Measurements from ENCODE around the gene BBS12. TPM values are rescaled to one million over a fixed set of nuclear protein-coding genes. Genes with fewer than 3 reads are reported as not detected.
A peak's percentile ranks its signal among the peaks of the same experiment; 100 is the strongest.

Gene BBS12
- total and polyA plus RNA-seq, 2 donors (not counting 1 experiment from before 2014, with no cell fraction given): 3.6 to 8.4 TPM

DNA sequence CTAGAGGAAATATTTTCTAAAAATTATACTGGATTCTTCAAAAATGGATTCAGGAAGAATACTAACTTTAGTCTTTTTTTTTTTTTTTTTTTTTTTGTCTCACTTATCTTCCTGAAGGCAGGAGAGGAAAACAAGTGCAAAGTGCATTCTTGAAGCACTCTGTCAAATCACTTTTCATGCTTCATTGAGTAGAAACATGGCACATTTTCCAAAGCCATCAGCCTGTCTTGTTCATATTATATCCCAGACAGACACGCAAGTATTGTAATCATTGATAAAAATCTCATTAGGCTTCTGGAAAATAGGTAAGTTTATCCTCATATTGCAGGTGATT lies 1.2 kb downstream of the BBS12 start:
- no peak overlapping the region for H3K9ac ChIP-seq (ENCODE audit: insufficient read depth, low read length)

DNA sequence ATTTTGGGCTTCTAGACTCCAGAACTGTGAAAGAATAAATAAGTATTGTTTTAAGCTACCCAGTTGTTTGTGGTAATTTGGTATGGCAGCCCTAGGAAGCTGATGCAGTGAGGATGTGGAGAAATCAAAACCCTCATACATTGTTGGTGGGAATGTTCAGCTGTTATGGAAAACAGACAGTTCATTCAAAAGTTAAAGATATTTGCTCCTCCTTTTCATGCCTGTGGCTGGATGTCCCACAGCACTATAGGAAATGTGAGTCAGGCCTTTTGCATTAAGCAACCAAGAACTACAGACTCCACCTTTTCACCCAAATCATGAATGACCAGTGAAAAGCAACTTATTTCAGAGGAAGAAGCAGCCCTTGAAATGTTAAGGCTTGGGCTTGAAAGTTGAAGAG lies 6.7 kb downstream of the BBS12 start:
- peaks cover 5% of the 10 kb centered on the region for H3K4me1 ChIP-seq (ENCODE audit: control insufficient read depth, extremely low read depth, insufficient read depth, low read length)
- H3K4me2 ChIP-seq (ENCODE audit: extremely low read depth, insufficient read depth, low read length): no peak overlapping the region
- H3K4me3 ChIP-seq (replicated peaks in 1 of 4; ENCODE audit: control extremely low read depth in 1 of 4, insufficient read depth in 1 of 4, low read depth in 3 of 4, low read length in 4 of 4): no peak overlapping the region
- H4K20me1 ChIP-seq (ENCODE audit: control insufficient read depth, extremely low read depth, insufficient read depth, low read length): no peaks in the 10 kb centered on the region
- no peak overlapping the region for H2AFZ ChIP-seq (ENCODE audit: low read length)
- H3K36me3 ChIP-seq (ENCODE audit: control insufficient read depth, insufficient read depth, low read length): no peaks in the 10 kb centered on the region
- no peaks in the 10 kb centered on the region for H3K79me2 ChIP-seq (ENCODE audit: control insufficient read depth, insufficient read depth, low read length)
- no peaks in the 10 kb centered on the region for H3K9me3 ChIP-seq (ENCODE audit: control insufficient read depth, insufficient read depth, low read depth, low read length)
- TF ChIP-seq EZH2 (IDR thresholded peaks at IDR 0.05; ENCODE audit: low read length, missing control alignments): no peak
- TF ChIP-seq, protein P1, sequence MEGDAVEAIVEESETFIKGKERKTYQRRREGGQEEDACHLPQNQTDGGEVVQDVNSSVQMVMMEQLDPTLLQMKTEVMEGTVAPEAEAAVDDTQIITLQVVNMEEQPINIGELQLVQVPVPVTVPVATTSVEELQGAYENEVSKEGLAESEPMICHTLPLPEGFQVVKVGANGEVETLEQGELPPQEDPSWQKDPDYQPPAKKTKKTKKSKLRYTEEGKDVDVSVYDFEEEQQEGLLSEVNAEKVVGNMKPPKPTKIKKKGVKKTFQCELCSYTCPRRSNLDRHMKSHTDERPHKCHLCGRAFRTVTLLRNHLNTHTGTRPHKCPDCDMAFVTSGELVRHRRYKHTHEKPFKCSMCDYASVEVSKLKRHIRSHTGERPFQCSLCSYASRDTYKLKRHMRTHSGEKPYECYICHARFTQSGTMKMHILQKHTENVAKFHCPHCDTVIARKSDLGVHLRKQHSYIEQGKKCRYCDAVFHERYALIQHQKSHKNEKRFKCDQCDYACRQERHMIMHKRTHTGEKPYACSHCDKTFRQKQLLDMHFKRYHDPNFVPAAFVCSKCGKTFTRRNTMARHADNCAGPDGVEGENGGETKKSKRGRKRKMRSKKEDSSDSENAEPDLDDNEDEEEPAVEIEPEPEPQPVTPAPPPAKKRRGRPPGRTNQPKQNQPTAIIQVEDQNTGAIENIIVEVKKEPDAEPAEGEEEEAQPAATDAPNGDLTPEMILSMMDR (conservative IDR thresholded peaks at IDR 0.05 in 1 of 2, IDR thresholded peaks at IDR 0.05 in 1 of 2; ENCODE audit: low read depth in 1 of 2, low read length in 2 of 2): no peak
- DNase-seq (ENCODE audit: low read depth in 2 of 2): peak; percentile 80 to 83
- H3K27me3 ChIP-seq (ENCODE audit: control insufficient read depth, insufficient read depth, low read length): no peaks in the 10 kb centered on the region
- no peak overlapping the region for H3K9ac ChIP-seq (ENCODE audit: insufficient read depth, low read length)
- no peak overlapping the region for H3K27ac ChIP-seq (ENCODE audit: insufficient read depth, low read length)

More for the DNA sequence above, 1.2 kb downstream of the BBS12 start:
- no peaks in the 10 kb centered on the region for H3K36me3 ChIP-seq (ENCODE audit: control insufficient read depth, insufficient read depth, low read length)
- no peak overlapping the region for H3K27ac ChIP-seq (ENCODE audit: insufficient read depth, low read length)
- H4K20me1 ChIP-seq (ENCODE audit: control insufficient read depth, extremely low read depth, insufficient read depth, low read length): no peaks in the 10 kb centered on the region
- peaks cover 5% of the 10 kb centered on the region for H3K4me1 ChIP-seq (ENCODE audit: control insufficient read depth, extremely low read depth, insufficient read depth, low read length)
- H2AFZ ChIP-seq (ENCODE audit: low read length): no peak overlapping the region
- H3K79me2 ChIP-seq (ENCODE audit: control insufficient read depth, insufficient read depth, low read length): no peaks in the 10 kb centered on the region
- H3K9me3 ChIP-seq (ENCODE audit: control insufficient read depth, insufficient read depth, low read depth, low read length): no peaks in the 10 kb centered on the region
- H3K4me3 ChIP-seq (replicated peaks in 1 of 4; ENCODE audit: control extremely low read depth in 1 of 4, insufficient read depth in 1 of 4, low read depth in 3 of 4, low read length in 4 of 4): peak overlapping the region; percentile 37 to 92 (median 66)
- no peaks in the 10 kb centered on the region for H3K27me3 ChIP-seq (ENCODE audit: control insufficient read depth, insufficient read depth, low read length)
- H3K4me2 ChIP-seq (ENCODE audit: extremely low read depth, insufficient read depth, low read length): peak overlapping the region; percentile 97
- TF ChIP-seq, protein P1 (conservative IDR thresholded peaks at IDR 0.05 in 1 of 2, IDR thresholded peaks at IDR 0.05 in 1 of 2; ENCODE audit: low read depth in 1 of 2, low read length in 2 of 2): no peak
- TF ChIP-seq EZH2 (IDR thresholded peaks at IDR 0.05; ENCODE audit: low read length, missing control alignments): no peak
- DNase-seq (ENCODE audit: low read depth in 2 of 2): peak in 1 of 2 donors; percentile 31

DNA sequence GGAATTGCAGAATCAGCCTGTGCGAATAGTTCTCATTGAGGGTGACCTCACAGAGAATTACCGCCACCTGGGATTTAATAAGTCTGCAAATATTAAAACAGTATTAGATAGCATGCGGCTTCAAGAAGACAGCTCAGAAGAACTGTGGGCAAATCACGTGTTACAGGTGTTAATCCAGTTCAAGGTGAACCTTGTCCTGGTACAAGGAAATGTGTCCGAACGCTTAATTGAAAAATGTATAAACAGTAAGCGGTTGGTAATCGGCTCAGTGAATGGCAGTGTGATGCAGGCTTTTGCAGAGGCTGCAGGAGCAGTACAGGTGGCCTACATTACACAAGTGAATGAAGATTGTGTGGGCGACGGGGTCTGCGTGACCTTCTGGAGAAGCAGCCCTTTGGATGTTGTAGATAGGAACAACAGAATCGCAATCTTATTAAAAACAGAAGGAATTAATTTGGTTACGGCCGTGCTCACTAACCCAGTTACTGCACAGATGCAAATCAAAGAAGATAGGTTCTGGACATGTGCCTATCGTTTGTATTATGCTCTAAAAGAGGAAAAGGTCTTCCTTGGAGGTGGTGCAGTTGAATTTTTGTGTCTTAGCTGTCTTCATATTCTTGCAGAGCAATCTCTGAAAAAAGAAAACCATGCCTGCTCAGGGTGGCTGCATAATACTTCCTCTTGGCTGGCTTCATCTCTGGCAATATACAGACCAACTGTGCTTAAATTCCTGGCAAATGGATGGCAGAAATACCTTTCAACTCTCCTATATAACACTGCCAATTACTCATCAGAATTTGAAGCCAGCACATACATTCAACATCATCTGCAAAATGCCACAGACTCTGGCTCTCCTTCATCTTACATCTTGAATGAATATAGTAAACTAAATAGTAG lies 10.7 kb downstream of the BBS12 start:
- Histone ChIP-seq H3K4me2 (ENCODE audit: extremely low read depth, insufficient read depth, low read length) (no peak overlapping the region), H3K27me3 (ENCODE audit: control insufficient read depth, insufficient read depth, low read length) (no peaks in the 10 kb centered on the region), H3K9ac (ENCODE audit: insufficient read depth, low read length) (no peak overlapping the region), H3K79me2 (ENCODE audit: control insufficient read depth, insufficient read depth, low read length) (no peaks in the 10 kb centered on the region), H2AFZ (ENCODE audit: low read length) (no peak overlapping the region), H3K4me3 (replicated peaks in 1 of 4; ENCODE audit: control extremely low read depth in 1 of 4, insufficient read depth in 1 of 4, low read depth in 3 of 4, low read length in 4 of 4) (no peak overlapping the region), H3K27ac (ENCODE audit: insufficient read depth, low read length) (no peak overlapping the region), H3K9me3 (ENCODE audit: control insufficient read depth, insufficient read depth, low read depth, low read length) (no peaks in the 10 kb centered on the region), H3K36me3 (ENCODE audit: control insufficient read depth, insufficient read depth, low read length) (no peaks in the 10 kb centered on the region), H4K20me1 (ENCODE audit: control insufficient read depth, extremely low read depth, insufficient read depth, low read length) (no peaks in the 10 kb centered on the region), H3K4me1 (ENCODE audit: control insufficient read depth, extremely low read depth, insufficient read depth, low read length) (peaks cover 6% of the 10 kb centered on the region)
- DNase-seq (ENCODE audit: low read depth in 2 of 2): no peak
- no peak for TF ChIP-seq EZH2 (IDR thresholded peaks at IDR 0.05; ENCODE audit: low read length, missing control alignments)
- TF ChIP-seq, protein P1 (conservative IDR thresholded peaks at IDR 0.05 in 1 of 2, IDR thresholded peaks at IDR 0.05 in 1 of 2; ENCODE audit: low read depth in 1 of 2, low read length in 2 of 2): no peak

Measured in fibroblast of lung (primary cell).